Erythroblast (primary cell): ENCODE results near the gene SHB.
A peak's percentile ranks its signal among the peaks of the same experiment; 100 is the strongest.

ENCODE experiments used
- DNase-seq, 2 experiments: peaks; one replicate each; lab custom pipeline; 2025; lab: John Stamatoyannopoulos, UW
- GATA1 ChIP-seq: IDR thresholded peaks from 2 replicates; pipeline ENCODE4 v1.6.1; 2011; ENCODE audit warnings: low read depth, mild to moderate bottlenecking, control low read depth, low read length, moderate library complexity
- POLR2A ChIP-seq: IDR thresholded peaks from 2 replicates; pipeline ENCODE4 v1.6.1; 2011; ENCODE audit warnings: mild to moderate bottlenecking, low read length

Gene SHB

DNA sequence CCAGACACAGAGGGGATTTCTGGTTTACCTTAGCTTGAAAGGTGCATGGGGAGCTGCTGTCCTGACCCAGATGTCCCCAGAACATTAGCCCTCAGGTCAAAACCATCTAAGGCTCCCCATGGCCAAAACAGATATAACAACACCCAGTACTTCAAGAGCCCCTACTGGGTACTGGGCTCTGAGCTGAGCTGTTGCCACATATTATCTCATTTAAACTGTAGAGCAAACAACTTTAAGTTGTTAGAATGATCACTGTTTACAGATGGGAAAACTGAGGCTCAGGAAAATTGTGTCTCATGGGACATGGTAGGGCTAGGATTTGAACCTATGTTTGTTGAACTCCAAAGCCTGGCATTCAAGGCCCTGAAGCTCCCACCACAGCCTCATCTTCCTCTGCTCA is 144.5 kb downstream of the SHB start:
- no peak for DNase-seq
- TF ChIP-seq POLR2A (no peak), GATA1 (no peak)

- no peak for TF ChIP-seq POLR2A
- no peak for TF ChIP-seq GATA1
- no peak for DNase-seq
Observed at GRCh38 chr9:37923796-37924427, 145.1 kb downstream of the SHB start.

GRCh38 chr9:37923118-37923795 is 145.8 kb downstream of the SHB start:
- DNase-seq, result peak in 1 of 2 experiments; percentile 53
- TF ChIP-seq GATA1 (no peak), POLR2A (no peak)

- peak; percentile 69 to 81 for DNase-seq
Observed at GRCh38 chr9:37922363-37923117, 146.5 kb downstream of the SHB start.

GRCh38 chr9:37921546-37922300 is 147.3 kb downstream of the SHB start:
- no peak for TF ChIP-seq GATA1
- no peak for TF ChIP-seq POLR2A
- DNase-seq, result no peak

More at GRCh38 chr9:37922363-37923117, 146.5 kb downstream of the SHB start:
- peak; percentile 62 for TF ChIP-seq POLR2A
- TF ChIP-seq GATA1, result no peak

GRCh38 chr9:37921168-37921510 is 147.9 kb downstream of the SHB start:
- no peak for DNase-seq
- TF ChIP-seq POLR2A, result no peak

DNA sequence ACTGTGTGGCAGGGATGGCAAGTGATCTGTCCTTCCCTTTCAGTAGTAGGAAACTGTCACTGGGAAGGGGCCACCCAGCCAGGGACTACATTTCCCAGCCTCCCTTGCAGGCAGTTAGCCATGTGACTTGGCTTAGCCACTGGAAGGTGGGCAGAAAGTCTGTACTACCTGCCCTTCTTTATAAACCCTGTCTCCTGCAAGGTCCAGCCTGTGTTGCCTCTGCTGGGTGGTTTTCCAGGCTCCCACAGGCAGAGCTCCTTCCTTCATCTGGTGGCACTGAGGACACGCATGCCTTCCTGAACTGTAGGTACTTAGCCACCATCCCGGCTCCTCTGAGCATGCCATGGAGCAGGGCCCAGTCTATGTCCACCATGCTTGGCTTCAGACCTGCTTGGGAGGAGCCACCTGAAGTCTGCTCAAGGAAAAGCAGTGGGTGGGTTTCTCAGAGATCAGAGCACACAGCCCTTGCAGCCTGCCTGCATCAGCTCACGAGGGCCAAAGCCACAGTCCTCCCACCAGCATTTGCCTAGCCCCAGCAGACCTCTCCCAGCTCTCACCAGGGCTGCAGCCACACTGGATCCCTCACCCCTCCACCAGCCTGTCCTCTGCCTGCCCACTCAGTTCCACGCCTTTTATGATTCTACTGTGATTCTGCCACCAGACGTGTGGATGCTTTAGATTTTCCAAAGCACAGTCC is 148.4 kb downstream of the SHB start:
- peak; percentile 16 to 33 for DNase-seq
- no peak for TF ChIP-seq GATA1
- TF ChIP-seq POLR2A, result no peak

- DNase-seq, result no peak
- TF ChIP-seq POLR2A (no peak), GATA1 (no peak)
Observed at GRCh38 chr9:37919956-37920335, 149.1 kb downstream of the SHB start.

DNA sequence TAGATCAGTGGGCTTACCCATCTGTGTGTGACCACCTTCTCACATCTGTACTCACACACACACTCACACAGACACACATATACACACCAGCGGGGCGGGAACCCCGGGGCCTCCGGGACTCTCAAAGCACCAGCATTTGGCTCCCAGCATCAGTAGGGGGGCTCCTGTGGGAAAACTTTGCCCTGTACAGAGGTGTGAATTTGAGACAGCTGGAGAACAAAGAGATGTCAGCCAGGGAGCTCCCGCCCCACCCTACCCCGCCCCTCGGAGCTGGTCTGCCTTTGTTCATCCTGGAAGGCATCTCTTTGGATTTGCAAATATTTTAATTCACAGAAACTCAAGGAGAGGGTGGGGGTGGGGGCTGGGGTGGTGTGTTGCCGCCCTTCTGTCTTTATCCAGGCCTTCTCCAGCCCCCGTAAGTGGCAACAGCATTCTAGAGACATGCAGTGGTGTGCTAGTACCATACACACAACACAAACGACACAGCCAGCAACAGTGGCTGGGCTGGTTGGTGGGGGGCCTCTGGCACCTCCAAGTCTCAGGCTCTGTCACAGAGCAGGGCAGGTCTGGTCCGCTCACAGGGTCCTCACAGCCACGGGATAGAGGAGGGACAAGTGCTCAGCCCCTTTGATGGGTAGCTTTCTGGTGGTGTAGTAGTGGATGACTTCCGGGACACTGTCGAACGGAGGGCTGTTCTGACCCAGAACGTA is 149.6 kb downstream of the SHB start:
- DNase-seq, result no peak

DNA sequence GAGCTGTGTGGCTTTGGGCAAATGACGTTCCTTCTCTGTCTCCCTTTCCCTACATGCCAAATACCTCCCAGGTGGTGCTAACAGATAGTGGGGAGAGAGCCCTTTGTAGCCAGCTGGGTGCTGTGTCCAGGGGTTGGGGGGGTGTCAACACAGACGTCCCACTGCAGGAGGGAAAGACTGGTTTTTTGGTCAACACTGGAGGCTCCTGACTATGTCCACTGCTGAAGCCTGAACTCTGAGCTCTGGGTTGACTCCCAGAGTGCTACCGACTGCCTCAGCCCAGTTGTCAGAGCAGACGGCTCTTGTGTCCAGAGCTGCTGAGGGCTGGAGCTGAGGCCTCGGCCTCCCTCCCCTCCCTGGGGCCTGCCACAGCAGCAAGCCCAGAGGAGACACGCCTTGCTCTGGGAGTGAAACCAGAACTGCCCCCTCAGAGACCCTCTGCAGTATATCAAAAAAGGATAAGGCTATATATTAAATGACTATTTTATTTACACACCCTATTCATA is 150.3 kb downstream of the SHB start:
- TF ChIP-seq POLR2A (no peak), GATA1 (no peak)
- no peak for DNase-seq

More for the DNA sequence above, 149.6 kb downstream of the SHB start:
- TF ChIP-seq POLR2A (no peak), GATA1 (no peak)

GRCh38 chr9:37917801-37918664 is 151.0 kb downstream of the SHB start:
- TF ChIP-seq GATA1, result no peak
- DNase-seq, result no peak
